ENCODE results near the gene KLHDC8B.

DNA sequence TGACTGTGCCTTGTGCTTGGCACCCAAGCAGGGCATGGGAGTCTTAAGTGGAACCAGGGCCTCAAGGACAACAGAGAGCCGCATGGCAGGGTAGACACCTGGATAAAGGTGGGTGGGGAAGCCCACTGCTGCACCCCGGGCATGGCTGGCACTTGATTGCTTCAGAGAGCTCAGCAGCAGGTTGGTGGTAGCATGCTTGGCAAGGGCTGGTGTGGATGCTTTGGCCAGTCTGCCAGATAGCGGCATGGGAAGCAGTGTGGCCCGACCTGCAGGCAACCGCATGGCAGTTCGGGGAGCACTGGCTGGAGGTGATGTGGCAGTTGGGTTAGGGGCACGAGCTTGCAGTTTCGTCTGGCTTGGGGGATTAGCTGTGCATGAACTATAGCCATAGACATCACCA, 7.8 kb upstream of the KLHDC8B start:
- TF ChIP-seq, protein P1, sequence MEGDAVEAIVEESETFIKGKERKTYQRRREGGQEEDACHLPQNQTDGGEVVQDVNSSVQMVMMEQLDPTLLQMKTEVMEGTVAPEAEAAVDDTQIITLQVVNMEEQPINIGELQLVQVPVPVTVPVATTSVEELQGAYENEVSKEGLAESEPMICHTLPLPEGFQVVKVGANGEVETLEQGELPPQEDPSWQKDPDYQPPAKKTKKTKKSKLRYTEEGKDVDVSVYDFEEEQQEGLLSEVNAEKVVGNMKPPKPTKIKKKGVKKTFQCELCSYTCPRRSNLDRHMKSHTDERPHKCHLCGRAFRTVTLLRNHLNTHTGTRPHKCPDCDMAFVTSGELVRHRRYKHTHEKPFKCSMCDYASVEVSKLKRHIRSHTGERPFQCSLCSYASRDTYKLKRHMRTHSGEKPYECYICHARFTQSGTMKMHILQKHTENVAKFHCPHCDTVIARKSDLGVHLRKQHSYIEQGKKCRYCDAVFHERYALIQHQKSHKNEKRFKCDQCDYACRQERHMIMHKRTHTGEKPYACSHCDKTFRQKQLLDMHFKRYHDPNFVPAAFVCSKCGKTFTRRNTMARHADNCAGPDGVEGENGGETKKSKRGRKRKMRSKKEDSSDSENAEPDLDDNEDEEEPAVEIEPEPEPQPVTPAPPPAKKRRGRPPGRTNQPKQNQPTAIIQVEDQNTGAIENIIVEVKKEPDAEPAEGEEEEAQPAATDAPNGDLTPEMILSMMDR (IDR thresholded peaks at IDR 0.05 in 2 of 3, conservative IDR thresholded peaks at IDR 0.05 in 1 of 3; ENCODE audit: control insufficient read depth in 2 of 3, extremely low read depth in 1 of 3, insufficient read depth in 1 of 3, low read depth in 3 of 3, low read length in 3 of 3) = no peak
- TF ChIP-seq TAF1 (IDR thresholded peaks at IDR 0.05; ENCODE audit: borderline replicate concordance, low read depth, low read length) = no peak
- TF ChIP-seq JUNB (IDR thresholded peaks at IDR 0.05) = no peak
- TF ChIP-seq POLR2AphosphoS5 (IDR thresholded peaks at IDR 0.05; ENCODE audit: low read length) = no peak

All from GM12878 (cell line).